ENCODE data around the gene WFS1. TPM values are rescaled to one million over a fixed set of nuclear protein-coding genes. Genes with fewer than 3 reads are reported as not detected.

The WFS1 gene
- total RNA-seq, 6 experiments from 2014 or later, result 11.3 to 19.7 (median 15.9) TPM

DNA sequence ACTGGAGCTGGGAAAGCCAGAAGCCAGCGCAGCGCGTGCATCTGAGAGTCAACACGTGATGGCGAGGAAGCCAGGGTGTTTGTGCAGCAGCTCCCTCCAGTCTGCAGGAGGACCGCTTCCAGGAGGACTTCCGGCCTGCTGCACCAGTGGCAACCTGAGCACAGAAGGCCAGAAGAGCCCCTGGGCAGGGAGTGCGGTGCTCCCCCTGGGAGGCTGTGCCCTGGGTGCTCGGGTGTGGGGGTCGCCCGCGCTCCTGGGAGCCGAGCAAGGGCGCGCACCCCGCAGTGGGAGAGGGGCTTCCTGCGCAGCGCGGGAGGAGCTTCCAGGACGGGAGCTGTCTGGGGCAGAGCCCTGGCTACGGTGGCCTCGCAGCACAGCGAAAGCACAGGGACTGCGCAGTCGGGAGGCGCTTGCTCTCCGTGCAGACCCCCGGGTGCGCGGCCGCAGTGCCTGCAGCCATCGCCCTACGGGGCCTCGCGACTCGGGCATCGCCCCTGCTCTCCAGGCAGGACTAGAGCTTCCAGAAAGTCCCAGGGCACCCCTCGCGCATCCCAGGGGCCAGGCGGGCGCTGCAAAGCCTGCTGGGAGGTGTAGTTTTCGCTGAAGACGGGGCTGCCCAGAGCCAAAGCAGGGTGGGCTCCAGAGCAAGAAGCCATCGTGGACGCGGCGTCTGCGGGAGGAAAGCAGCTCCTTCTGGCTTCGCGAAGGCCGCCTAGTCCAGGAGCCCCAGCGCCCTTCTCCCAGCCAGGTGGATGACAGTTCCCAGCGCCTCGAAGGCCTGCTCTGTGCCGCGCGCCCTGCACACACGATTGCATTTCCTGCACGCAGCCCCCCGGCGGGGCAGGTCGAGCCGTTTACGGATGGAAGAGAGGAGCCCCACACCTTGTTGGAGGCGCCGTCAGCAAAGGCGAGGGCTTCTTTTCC lies 24.1 kb upstream of the WFS1 start:
- no peaks in the 10 kb centered on the region for H3K9me3 ChIP-seq
- intact Hi-C loops (cut with DNase I), result loop anchor here in 1 of 2 donors (10.0 kb wide), 1 partner anchor 309 kb away; no protein-coding TSS in a partner anchor
- no peak overlapping the region for H3K4me3 ChIP-seq
- no peak overlapping the region for H3K27ac ChIP-seq
- WGBS (ENCODE audit: insufficient coverage, low coverage, low lambda C conversion rate, missing lambda C conversion rate), result 0% methylated on average over 8 of the region's 67 CpGs
- ATAC-seq, result peak in 1 of 4 donors; percentile 43
- H3K36me3 ChIP-seq, result no peaks in the 10 kb centered on the region
- no peak for TF ChIP-seq POLR2A (IDR thresholded peaks at IDR 0.05)
- TF ChIP-seq, protein P1, sequence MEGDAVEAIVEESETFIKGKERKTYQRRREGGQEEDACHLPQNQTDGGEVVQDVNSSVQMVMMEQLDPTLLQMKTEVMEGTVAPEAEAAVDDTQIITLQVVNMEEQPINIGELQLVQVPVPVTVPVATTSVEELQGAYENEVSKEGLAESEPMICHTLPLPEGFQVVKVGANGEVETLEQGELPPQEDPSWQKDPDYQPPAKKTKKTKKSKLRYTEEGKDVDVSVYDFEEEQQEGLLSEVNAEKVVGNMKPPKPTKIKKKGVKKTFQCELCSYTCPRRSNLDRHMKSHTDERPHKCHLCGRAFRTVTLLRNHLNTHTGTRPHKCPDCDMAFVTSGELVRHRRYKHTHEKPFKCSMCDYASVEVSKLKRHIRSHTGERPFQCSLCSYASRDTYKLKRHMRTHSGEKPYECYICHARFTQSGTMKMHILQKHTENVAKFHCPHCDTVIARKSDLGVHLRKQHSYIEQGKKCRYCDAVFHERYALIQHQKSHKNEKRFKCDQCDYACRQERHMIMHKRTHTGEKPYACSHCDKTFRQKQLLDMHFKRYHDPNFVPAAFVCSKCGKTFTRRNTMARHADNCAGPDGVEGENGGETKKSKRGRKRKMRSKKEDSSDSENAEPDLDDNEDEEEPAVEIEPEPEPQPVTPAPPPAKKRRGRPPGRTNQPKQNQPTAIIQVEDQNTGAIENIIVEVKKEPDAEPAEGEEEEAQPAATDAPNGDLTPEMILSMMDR (IDR thresholded peaks at IDR 0.05), result no peak
- no peaks in the 10 kb centered on the region for H3K4me1 ChIP-seq
- DNase-seq, result no peak
- H3K27me3 ChIP-seq, result peaks cover 0 to 5% of the 10 kb centered on the region in 2 donors

GRCh38 chr4:6246170-6246634 lies 23.4 kb upstream of the WFS1 start:
- ATAC-seq (no peak), DNase-seq (no peak)
- Histone ChIP-seq H3K4me1 (no peaks in the 10 kb centered on the region), H3K27me3 (peaks cover 0 to 5% of the 10 kb centered on the region in 2 donors), H3K9me3 (no peaks in the 10 kb centered on the region), H3K36me3 (no peaks in the 10 kb centered on the region), H3K4me3 (no peak overlapping the region), H3K27ac (no peak overlapping the region)
- intact Hi-C loops (cut with DNase I), result loop anchor here in 1 of 2 donors (10.0 kb wide), 1 partner anchor 309 kb away; no protein-coding TSS in a partner anchor
- TF ChIP-seq POLR2A (IDR thresholded peaks at IDR 0.05), result no peak
- TF ChIP-seq, protein P1 (IDR thresholded peaks at IDR 0.05), result no peak
- 10% methylated on average over 2 of the region's 9 CpGs for WGBS (ENCODE audit: insufficient coverage, low coverage, low lambda C conversion rate, missing lambda C conversion rate)

DNA sequence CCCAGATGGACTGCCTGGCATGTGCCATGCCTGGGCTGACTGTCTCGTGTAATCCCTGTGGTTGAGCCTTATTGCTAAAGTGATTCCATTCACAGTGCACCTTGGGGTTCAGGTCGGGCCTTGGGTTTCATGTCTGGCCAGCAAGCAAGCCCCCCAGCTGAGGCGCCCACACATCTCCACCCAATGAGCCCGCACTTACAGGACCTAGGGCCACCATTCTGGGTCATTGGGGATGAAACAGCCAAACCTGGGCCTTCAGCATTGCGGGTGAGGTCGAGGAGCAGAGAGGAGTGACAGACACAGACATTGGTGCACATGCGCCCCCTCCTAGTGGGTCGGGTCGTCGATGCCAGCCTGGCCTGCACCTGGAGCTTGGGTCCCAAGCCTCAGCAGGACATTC lies 21.3 kb upstream of the WFS1 start:
- Histone ChIP-seq H3K4me1 (no peaks in the 10 kb centered on the region), H3K4me3 (no peak overlapping the region), H3K27me3 (peaks cover 0 to 5% of the 10 kb centered on the region in 2 donors), H3K27ac (no peak overlapping the region), H3K36me3 (no peaks in the 10 kb centered on the region), H3K9me3 (no peaks in the 10 kb centered on the region)
- intact Hi-C loops (cut with DNase I), result loop anchor here in 1 of 2 donors (10.0 kb wide), 1 partner anchor 306 kb away; no protein-coding TSS in a partner anchor
- ATAC-seq, result no peak
- WGBS (ENCODE audit: insufficient coverage, low coverage, low lambda C conversion rate, missing lambda C conversion rate), result 47% methylated on average over 2 of the region's 10 CpGs
- TF ChIP-seq, protein P1 (IDR thresholded peaks at IDR 0.05), result no peak
- no peak for TF ChIP-seq POLR2A (IDR thresholded peaks at IDR 0.05)
- DNase-seq, result no peak

DNA sequence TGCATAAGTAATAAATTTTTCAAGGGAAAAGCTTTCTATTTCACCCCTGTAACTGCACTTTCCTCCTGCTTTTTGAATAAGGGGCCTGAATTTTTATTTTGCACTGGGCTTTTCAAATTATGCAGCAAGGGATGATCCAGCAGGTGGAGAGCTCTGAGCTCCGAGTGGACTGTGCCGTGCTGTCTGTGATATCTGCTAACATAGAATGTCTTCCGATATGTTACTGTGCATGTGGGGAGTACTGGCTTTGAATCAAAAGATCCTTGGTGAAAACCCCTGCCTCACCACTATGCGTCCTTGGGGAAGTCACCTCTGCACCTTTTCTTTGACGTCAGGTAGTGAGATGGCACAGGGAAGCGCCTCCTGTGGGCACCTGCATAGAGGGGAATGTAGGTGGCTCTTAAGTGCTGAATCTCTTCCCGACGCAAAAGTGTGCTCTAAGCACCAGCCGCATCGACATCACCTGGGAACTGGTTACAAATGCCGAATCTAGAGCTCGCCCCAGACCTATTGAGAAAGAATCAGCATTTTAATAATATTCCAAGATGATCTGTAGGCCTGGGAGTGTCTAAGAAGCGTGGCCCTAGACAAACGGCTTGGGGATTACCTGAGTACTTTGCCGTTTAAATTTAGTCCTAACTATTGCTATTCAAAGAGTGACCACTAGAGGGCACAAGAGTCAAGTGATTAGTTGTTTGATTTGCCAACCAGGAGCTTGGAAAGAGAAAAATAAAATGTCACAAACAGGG lies 19.2 kb upstream of the WFS1 start:
- no peaks in the 10 kb centered on the region for H3K9me3 ChIP-seq
- H3K4me3 ChIP-seq, result no peak overlapping the region
- no peak for TF ChIP-seq POLR2A (IDR thresholded peaks at IDR 0.05)
- TF ChIP-seq, protein P1 (IDR thresholded peaks at IDR 0.05), result peak; percentile 80 to 91 (median 84)
- intact Hi-C loops (cut with DNase I), result loop anchor here in 1 of 2 donors (5.0 kb wide), 1 partner anchor 77 kb away; no protein-coding TSS in a partner anchor
- ATAC-seq (peak; percentile 74 to 89 (median 81)), DNase-seq (no peak)
- H3K27ac ChIP-seq, result no peak overlapping the region
- H3K36me3 ChIP-seq, result no peaks in the 10 kb centered on the region
- H3K27me3 ChIP-seq, result peaks cover 0 to 5% of the 10 kb centered on the region in 2 donors
- WGBS (ENCODE audit: insufficient coverage, low coverage, low lambda C conversion rate, missing lambda C conversion rate), result 18% methylated on average over 12 of the region's 15 CpGs
- no peaks in the 10 kb centered on the region for H3K4me1 ChIP-seq

Data from right lobe of liver (tissue), 6 donors.